Type B pancreatic cell (in vitro differentiated cells): ENCODE data around the gene SLC7A4. TPM values are rescaled to one million over a fixed set of nuclear protein-coding genes. Genes with fewer than 3 reads are reported as not detected.
"Not testable (repeated sequence)": the region's sequence is repeated elsewhere in the genome, so short reads cannot be mapped to it uniquely, and the experiment has no call there.

Source experiments
- DNase-seq: peaks from one replicate; pipeline ENCODE4 v3.0.0; 2021; ENCODE audit warnings: mixed read lengths; ENCODE audit not compliant: unreplicated experiment; ENCODE audit errors: extremely low spot score
- H3K27ac Mint-ChIP-seq: 2 replicates; pipeline ENCODE4 v1.8.0; 2021; ENCODE audit warnings: mild to moderate bottlenecking, mixed read lengths
- H3K27me3 Mint-ChIP-seq: 2 replicates; pipeline ENCODE4 v1.8.0; 2021; ENCODE audit warnings: mixed read lengths
- H3K36me3 Mint-ChIP-seq: 2 replicates; pipeline ENCODE4 v1.8.0; 2021; ENCODE audit warnings: mixed read lengths
- H3K4me1 Mint-ChIP-seq: one replicate; pipeline ENCODE4 v1.8.0; 2021; ENCODE audit warnings: mixed read lengths; ENCODE audit not compliant: unreplicated experiment
- H3K4me3 Mint-ChIP-seq: 2 replicates; pipeline ENCODE4 v1.8.0; 2021; ENCODE audit warnings: mild to moderate bottlenecking, mixed read lengths
- H3K9me3 Mint-ChIP-seq: 2 replicates; pipeline ENCODE4 v1.8.0; 2021; ENCODE audit warnings: mixed read lengths
- CTCF ChIP-seq: fragments of 200-600 bp; sonication (generic); conservative IDR thresholded peaks from 2 replicates; pipeline ENCODE4 v1.5.0; 2021; ENCODE audit warnings: antibody characterized with exemption, mild to moderate bottlenecking
- total RNA-seq: library from RNA; stranded (reverse); gene quantifications from 2 replicates; pipeline ENCODE4 v1.2.1, GENCODE V29; 2021; ENCODE audit warnings: low replicate concordance

SLC7A4 gene
- total RNA-seq, 1 donor from 2014 or later = 3.3 TPM

DNA sequence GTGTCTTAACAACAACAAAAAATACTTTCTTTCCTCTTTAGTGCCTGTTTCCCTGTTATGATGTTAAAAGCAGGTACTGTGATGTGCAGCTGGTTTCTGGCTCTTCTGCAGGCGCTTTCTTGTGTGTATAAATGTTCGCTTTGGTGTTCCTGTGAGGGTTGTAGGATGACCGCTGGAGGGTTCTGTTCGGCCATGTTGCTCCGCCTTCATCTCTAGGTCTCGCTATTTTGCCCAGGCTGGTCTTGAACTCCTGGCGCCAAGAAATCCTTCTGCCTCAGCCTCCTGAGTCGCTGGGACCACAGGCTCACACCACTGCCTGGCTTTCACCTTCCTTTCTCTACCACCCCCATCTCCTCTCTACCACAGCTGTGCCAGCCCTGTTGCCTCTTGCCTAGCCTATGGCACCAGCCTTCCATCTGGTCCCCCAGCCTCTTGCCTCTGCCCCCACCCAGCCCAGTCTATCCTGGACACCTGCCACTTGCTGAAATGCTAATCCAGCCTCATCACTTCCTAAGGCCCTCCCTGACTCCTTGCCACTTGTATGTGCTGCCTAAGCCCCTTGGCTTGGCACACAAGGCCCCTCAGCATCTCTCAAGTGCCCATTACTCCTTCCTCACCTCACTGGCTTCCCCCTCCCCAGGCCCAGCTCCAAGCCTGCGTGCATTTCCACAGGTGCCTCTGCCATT is 18.9 kb upstream of the SLC7A4 start:
- peaks cover 4% of the 10 kb centered on the region for H3K4me1 Mint-ChIP-seq
- no peak for DNase-seq
- no peaks in the 10 kb centered on the region for H3K36me3 Mint-ChIP-seq
- H3K9me3 Mint-ChIP-seq = no peaks in the 10 kb centered on the region
- TF ChIP-seq CTCF = no peak
- H3K27ac Mint-ChIP-seq = no peak overlapping the region
- no peak overlapping the region for H3K4me3 Mint-ChIP-seq
- no peaks in the 10 kb centered on the region for H3K27me3 Mint-ChIP-seq

DNA sequence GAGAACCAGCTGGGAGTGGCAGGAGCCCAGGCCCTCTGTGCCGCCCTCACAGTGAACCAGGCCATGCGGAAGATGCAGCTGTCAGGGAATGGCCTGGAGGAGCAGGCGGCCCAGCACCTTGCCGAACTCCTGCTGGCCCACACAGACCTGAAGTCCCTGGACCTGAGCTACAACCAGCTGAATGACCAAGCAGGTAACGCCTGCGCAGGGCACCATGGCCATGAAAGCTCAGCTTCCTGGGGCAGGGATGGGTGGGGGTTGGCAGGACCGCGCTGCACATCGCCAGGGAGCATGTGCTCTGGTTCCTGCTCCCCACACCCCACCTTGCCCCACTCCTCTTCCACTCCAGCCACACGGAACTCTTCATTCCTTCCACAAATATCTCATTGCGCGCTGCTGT is 16.6 kb upstream of the SLC7A4 start:
- peaks cover 13% of the 10 kb centered on the region for H3K4me1 Mint-ChIP-seq
- H3K9me3 Mint-ChIP-seq, H3K27me3 Mint-ChIP-seq, H3K27ac Mint-ChIP-seq, DNase-seq, H3K4me3 Mint-ChIP-seq, H3K36me3 Mint-ChIP-seq: not testable (repeated sequence)

DNA sequence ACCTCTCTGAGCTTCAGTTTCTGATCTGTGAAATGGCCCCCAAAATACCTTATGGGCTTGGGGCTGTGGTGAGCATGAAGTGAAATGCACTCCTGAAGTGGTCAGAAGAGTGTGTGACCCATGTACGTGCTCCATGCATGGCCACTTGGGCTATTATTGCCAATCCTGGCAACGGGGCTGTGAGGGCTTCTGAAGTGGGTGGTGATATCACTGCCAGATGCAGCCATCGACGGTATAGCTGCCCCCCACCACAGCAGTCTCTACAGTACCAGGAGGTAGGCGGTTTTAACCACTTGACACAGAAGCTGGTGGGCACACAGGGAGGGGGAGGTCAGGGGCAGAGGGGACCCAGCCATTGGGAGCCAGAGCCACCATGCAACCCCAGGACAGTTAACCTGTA is 16.1 kb upstream of the SLC7A4 start:
- H3K27me3 Mint-ChIP-seq, H3K9me3 Mint-ChIP-seq, H3K36me3 Mint-ChIP-seq, DNase-seq, H3K4me3 Mint-ChIP-seq, H3K27ac Mint-ChIP-seq: not testable (repeated sequence)
- peaks cover 15% of the 10 kb centered on the region for H3K4me1 Mint-ChIP-seq

- H3K27me3 Mint-ChIP-seq = no peaks in the 10 kb centered on the region
- H3K4me1 Mint-ChIP-seq = peaks cover 20% of the 10 kb centered on the region
- no peaks in the 10 kb centered on the region for H3K36me3 Mint-ChIP-seq
- no peak for DNase-seq
- no peak overlapping the region for H3K27ac Mint-ChIP-seq
- H3K9me3 Mint-ChIP-seq = no peaks in the 10 kb centered on the region
- no peak for TF ChIP-seq CTCF
- H3K4me3 Mint-ChIP-seq = no peak overlapping the region
Measured at GRCh38 chr22:21047730-21048129, 15.4 kb upstream of the SLC7A4 start.

DNA sequence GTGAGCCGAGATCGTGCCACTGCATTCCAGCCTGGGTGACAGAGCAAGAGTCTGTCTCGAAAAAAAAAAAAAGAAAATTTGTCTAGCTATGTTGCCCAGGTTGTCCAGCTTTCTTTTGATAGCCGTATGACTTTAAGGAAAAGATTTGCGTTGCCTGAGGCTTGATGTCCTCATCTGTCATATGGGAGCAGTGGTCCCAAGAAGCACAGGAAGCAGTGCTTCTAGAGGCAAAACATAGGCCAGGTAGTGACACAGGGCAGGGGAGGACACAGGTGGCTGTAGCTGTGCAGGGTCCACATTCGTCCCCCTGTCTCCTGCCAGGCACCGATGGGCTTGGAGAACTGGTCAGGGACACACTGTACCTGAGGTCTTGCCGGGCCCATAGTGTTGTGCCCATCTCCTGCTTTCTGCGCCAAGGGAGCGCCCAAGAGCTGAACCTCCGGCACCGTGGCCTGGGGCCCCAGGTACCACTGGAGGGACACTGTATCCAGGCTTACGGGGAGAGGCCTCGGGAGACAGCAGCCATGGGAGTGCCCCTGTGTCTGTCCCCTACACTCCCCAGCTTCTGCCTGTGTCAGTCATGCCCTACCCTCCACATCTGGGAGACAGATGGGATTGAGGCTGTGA is 14.8 kb upstream of the SLC7A4 start:
- no peak for TF ChIP-seq CTCF
- DNase-seq = no peak
- H3K27ac Mint-ChIP-seq = no peak overlapping the region
- H3K9me3 Mint-ChIP-seq = no peaks in the 10 kb centered on the region
- H3K4me1 Mint-ChIP-seq = peaks cover 20% of the 10 kb centered on the region
- no peaks in the 10 kb centered on the region for H3K36me3 Mint-ChIP-seq
- no peak overlapping the region for H3K4me3 Mint-ChIP-seq
- no peaks in the 10 kb centered on the region for H3K27me3 Mint-ChIP-seq

DNA sequence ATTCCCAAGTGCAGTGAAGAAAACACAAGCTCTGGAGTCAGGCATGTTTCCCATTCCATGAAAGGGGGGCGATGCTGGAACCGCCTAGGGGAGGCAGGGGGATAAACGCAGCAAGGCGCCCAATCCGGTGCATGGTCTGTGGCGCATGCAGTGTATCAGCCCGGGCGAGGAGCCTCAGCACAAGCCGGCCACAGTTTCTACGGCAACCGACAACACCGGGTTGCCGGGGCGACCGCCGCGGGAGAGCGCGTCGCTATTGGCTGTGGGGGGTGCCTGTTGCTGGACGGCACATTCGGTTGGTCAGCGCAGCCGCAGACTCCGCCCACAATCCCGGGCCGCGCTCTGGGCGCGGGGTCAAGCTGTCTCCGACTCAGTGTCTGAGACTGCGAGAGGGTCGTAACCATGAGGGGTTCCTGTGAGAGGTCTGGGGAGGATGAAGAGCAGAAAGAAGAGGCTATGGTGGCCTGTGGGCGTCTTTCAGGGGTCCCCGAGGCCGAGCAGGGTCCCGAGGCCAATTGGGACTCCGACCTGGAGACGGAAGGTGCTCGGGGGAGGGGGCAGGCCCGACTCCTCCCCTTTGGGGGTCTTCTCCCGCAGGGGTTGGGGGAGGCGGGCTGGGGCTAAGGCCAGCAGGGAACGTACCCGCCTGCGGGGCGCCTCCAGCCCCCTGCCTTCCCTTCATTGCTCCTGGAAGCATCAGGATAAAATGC is 13.4 kb upstream of the SLC7A4 start, which contains the start of gene LRRC74B:
LRRC74B (plus strand) TSS at position 362 of the 710 bp plus-strand sequence; CDS start at position 403, 41 bp downstream.
- Mint-ChIP-seq H3K27ac (peak within 1 kb of the TSS; percentile 79), H3K27me3 (no peaks in the 10 kb centered on the region), H3K4me3 (peak within 1 kb of the TSS; percentile 93), H3K36me3 (no peaks in the 10 kb centered on the region), H3K9me3 (no peaks in the 10 kb centered on the region), H3K4me1 (peaks cover 16% of the 10 kb centered on the region)
- TF ChIP-seq CTCF = no peak
- peak; percentile 95 for DNase-seq
